Osteoblast (primary cell): ENCODE data around the gene GNB5. TPM values are rescaled to one million over a fixed set of nuclear protein-coding genes. Genes with fewer than 3 reads are reported as not detected.
"Not testable (repeated sequence)": the region's sequence is repeated elsewhere in the genome, so short reads cannot be mapped to it uniquely, and the experiment has no call there.

Experiments used
- DNase-seq: peaks from one replicate; pipeline ENCODE4 v3.0.0; 2011; ENCODE audit warnings: low spot score, mixed read lengths; ENCODE audit not compliant: insufficient read length; ENCODE audit errors: missing footprints
- H2AFZ ChIP-seq: 2 replicates; pipeline ENCODE4 v1.6.0; 2011; ENCODE audit warnings: mild to moderate bottlenecking, low read length
- H3K27ac ChIP-seq: 2 replicates; pipeline ENCODE4 v1.5.1; 2011; ENCODE audit warnings: mild to moderate bottlenecking, low read depth, low read length, moderate library complexity
- H3K27me3 ChIP-seq: 2 replicates; pipeline ENCODE4 v1.6.0; 2012; ENCODE audit warnings: mild to moderate bottlenecking, control low read depth, inconsistent platforms, low read length, moderate library complexity; ENCODE audit not compliant: insufficient read depth
- H3K36me3 ChIP-seq: 2 replicates; pipeline ENCODE4 v1.5.1; 2011; ENCODE audit warnings: mild to moderate bottlenecking, low read length, control low read depth, moderate library complexity; ENCODE audit not compliant: insufficient read depth
- H3K4me1 ChIP-seq: 2 replicates; pipeline ENCODE4 v1.5.1; 2011; ENCODE audit warnings: mild to moderate bottlenecking, low read length, control low read depth, moderate library complexity; ENCODE audit not compliant: insufficient read depth
- H3K4me2 ChIP-seq: 2 replicates; pipeline ENCODE4 v1.6.0; 2011; ENCODE audit warnings: mild to moderate bottlenecking, low read length; ENCODE audit not compliant: insufficient read depth
- H3K4me3 ChIP-seq: fragments of 200-600 bp; sonication (generic); 3 replicates; pipeline ENCODE4 v1.5.1; 2012; ENCODE audit warnings: mild to moderate bottlenecking, low read length, inconsistent platforms; ENCODE audit not compliant: insufficient read depth
- H3K79me2 ChIP-seq: 2 replicates; pipeline ENCODE4 v1.6.0; 2012; ENCODE audit warnings: mild to moderate bottlenecking, low read length, control low read depth, inconsistent platforms; ENCODE audit not compliant: insufficient read depth
- H3K9me3 ChIP-seq: 2 replicates; pipeline ENCODE4 v1.5.1; 2011; ENCODE audit warnings: low read depth, low read length, control low read depth
- H4K20me1 ChIP-seq: 2 replicates; pipeline ENCODE4 v1.6.0; 2012; ENCODE audit warnings: mild to moderate bottlenecking, low read length, control low read depth; ENCODE audit not compliant: insufficient read depth
- total RNA-seq: library from RNA; depleted of rRNA; stranded (reverse); fragments of >200 nt; gene quantifications from 2 replicates; pipeline ENCODE4 v1.2.3, GENCODE V29; 2012
- TF ChIP-seq, protein P1 (sequence below): IDR thresholded peaks from 2 replicates; pipeline ENCODE4 v1.5.1; 2011; ENCODE audit warnings: mild to moderate bottlenecking, low read depth, low read length, moderate library complexity; ENCODE audit errors: extremely low read depth

GNB5 gene
- total RNA-seq, 1 donor, result 26.4 TPM

DNA sequence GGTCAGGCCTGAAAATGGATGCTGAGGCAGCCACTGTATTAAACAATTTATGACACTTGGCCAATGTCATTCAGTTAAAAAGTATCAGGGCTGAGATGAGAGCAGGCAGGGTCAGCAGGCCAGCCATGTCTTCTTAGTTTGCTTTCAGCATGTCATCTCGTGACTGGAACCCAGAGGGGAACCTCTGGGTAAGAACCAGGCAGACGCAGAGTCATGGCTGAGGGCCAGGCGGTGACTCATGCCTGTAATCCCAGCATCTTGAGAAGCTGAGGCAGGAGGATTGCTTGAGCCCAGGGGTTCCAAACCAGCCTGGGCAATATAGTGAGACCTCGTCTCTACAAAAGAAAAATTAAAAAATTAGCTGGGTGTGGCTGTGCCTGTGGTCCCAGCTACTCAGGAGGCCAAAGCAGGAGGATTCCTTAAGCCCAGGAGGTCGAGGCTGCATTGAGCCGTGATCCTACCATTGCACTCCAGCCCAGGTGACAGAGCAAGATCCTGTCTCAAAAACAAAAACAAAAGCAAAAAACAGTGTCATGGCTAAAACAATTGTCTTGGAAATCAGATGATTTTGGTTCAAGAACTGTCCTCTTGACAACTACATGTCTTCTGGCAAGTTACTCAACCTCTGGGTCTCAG lies 90.3 kb downstream of the GNB5 start:
- H2AFZ ChIP-seq, result no peak overlapping the region

DNA sequence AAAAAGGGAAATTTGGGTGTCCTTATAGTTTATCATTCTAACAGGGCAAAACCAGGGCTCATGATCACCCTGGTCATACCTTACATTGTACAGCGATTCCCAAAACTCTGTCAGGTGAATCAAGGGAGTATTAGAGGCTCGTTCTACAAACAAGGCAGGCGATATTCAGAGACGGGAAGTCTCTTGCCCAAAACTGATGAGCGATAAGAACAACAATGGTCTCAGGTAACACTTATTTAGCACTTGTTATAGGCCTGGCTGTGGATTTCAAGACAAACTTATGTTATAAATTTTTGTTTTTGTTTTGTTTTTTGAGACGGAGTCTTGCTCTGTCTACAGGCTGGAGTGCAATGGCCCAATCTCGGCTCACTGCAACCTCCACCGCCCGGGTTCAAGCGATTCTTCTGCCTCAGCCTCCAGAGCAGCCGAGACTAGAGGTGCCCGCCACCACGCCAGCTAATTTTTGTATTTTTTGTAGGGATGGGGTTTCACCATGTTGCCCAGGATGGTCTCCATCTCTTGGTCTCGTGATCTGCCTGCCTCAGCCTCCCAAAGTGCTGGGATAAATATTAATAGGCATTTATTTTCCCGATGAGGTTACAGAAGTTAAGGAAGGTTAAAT lies 91.4 kb downstream of the GNB5 start:
- Histone ChIP-seq H3K27ac (no peak overlapping the region), H3K4me1 (peaks cover 28% of the 10 kb centered on the region), H3K27me3 (no peaks in the 10 kb centered on the region), H3K79me2 (no peaks in the 10 kb centered on the region), H3K9me3 (no peaks in the 10 kb centered on the region), H4K20me1 (no peaks in the 10 kb centered on the region), H3K36me3 (no peaks in the 10 kb centered on the region), H3K4me2 (no peak overlapping the region), H3K4me3 (no peak overlapping the region), H2AFZ (no peak overlapping the region)
- no peak for DNase-seq
- TF ChIP-seq, protein P1, sequence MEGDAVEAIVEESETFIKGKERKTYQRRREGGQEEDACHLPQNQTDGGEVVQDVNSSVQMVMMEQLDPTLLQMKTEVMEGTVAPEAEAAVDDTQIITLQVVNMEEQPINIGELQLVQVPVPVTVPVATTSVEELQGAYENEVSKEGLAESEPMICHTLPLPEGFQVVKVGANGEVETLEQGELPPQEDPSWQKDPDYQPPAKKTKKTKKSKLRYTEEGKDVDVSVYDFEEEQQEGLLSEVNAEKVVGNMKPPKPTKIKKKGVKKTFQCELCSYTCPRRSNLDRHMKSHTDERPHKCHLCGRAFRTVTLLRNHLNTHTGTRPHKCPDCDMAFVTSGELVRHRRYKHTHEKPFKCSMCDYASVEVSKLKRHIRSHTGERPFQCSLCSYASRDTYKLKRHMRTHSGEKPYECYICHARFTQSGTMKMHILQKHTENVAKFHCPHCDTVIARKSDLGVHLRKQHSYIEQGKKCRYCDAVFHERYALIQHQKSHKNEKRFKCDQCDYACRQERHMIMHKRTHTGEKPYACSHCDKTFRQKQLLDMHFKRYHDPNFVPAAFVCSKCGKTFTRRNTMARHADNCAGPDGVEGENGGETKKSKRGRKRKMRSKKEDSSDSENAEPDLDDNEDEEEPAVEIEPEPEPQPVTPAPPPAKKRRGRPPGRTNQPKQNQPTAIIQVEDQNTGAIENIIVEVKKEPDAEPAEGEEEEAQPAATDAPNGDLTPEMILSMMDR, result no peak

More for the DNA sequence above, 90.3 kb downstream of the GNB5 start:
- H3K79me2 ChIP-seq, result no peaks in the 10 kb centered on the region
- H4K20me1 ChIP-seq, result no peaks in the 10 kb centered on the region
- peaks cover 20% of the 10 kb centered on the region for H3K4me1 ChIP-seq
- H3K4me2 ChIP-seq, result no peak overlapping the region
- H3K9me3 ChIP-seq, result no peaks in the 10 kb centered on the region
- no peak overlapping the region for H3K4me3 ChIP-seq
- TF ChIP-seq, protein P1, result no peak
- no peak for DNase-seq
- H3K27me3 ChIP-seq, result no peaks in the 10 kb centered on the region
- no peak overlapping the region for H3K27ac ChIP-seq
- H3K36me3 ChIP-seq, result no peaks in the 10 kb centered on the region

DNA sequence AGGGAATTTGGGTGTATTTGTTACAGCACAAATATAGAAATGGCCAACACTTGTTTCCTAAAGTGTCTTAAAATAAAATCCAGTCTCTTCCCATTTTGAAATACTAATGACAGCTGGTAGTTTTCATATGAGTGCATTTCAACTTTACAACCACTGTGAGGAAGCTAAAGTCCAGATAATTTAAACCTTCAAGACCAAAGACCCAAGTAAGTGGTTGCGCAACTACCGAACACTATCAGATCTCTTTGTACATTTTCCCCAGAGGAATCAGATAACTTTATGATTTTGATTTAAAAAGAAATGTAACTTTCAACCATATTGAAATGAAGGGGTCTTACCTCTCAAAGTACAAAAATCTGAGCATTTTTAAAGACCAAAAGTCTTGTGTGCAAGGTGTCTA lies 92.9 kb downstream of the GNB5 start:
- no peaks in the 10 kb centered on the region for H3K36me3 ChIP-seq
- TF ChIP-seq, protein P1, result no peak
- no peaks in the 10 kb centered on the region for H3K79me2 ChIP-seq
- no peak for DNase-seq
- no peaks in the 10 kb centered on the region for H3K27me3 ChIP-seq
- H3K4me3 ChIP-seq, result no peak overlapping the region
- H2AFZ ChIP-seq, result no peak overlapping the region
- peaks cover 35% of the 10 kb centered on the region for H3K4me1 ChIP-seq
- H3K4me2 ChIP-seq, result no peak overlapping the region
- no peaks in the 10 kb centered on the region for H4K20me1 ChIP-seq
- H3K9me3 ChIP-seq, result no peaks in the 10 kb centered on the region
- no peak overlapping the region for H3K27ac ChIP-seq

DNA sequence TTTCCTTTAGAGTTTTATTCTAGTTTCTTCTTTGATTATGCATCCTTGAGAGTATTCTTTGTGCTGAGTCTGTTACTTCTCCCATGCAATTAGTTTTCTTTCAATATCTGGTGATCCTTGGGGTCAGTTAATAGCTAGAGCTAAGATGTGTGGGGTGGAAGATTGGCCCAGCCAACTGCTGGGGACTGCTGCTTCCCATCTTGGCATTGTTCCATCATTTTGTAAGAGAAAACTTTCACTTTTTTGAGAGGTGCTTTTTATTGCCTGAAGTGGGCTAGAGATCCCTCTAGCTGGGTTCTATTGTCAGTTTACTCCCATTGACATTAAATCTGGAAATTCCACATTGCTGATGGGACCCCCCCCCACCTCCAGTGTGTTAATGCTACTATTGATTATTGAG lies 94.0 kb downstream of the GNB5 start:
- H3K36me3 ChIP-seq, result no peaks in the 10 kb centered on the region
- H3K4me1 ChIP-seq, result peaks cover 33% of the 10 kb centered on the region
- no peak overlapping the region for H2AFZ ChIP-seq
- no peaks in the 10 kb centered on the region for H3K27me3 ChIP-seq
- H3K4me2 ChIP-seq, result no peak overlapping the region
- TF ChIP-seq, protein P1, result no peak
- H3K4me3 ChIP-seq, result no peak overlapping the region
- no peaks in the 10 kb centered on the region for H4K20me1 ChIP-seq
- no peaks in the 10 kb centered on the region for H3K79me2 ChIP-seq
- no peak for DNase-seq
- no peaks in the 10 kb centered on the region for H3K9me3 ChIP-seq
- H3K27ac ChIP-seq, result no peak overlapping the region

DNA sequence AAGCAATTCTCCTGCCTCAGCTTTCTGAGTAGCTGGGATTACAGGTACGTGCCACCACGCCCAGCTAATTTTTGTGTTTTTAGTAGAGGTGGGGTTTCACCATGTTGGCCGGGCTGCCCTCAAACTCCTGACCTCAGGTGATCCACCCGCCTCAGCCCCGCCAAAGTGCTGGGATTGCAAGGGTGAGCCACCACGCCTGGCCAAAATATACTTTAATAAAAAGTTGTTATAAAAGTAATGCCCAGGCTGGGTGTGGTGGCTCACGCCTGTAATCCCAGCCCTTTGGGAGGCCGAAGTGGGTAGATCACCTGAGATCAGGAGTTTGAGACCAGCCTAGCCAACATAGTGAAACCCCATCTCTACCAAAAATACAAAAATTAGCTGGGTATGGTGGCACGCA lies 94.7 kb downstream of the GNB5 start:
- H3K4me2 ChIP-seq, H3K4me3 ChIP-seq, H3K36me3 ChIP-seq, H4K20me1 ChIP-seq, DNase-seq, H3K79me2 ChIP-seq, H3K27ac ChIP-seq, H3K27me3 ChIP-seq, H3K9me3 ChIP-seq, H2AFZ ChIP-seq: not testable (repeated sequence)
- peaks cover 31% of the 10 kb centered on the region for H3K4me1 ChIP-seq
